SK-N-SH treated with all-trans-retinoic acid at 6 μM for 48 hours (cell line): ENCODE measurements around the gene NPLOC4.

Experiments
- ATAC-seq: fragments of 200-7000 bp; cut with Tn5 transposase; 3 replicates; pipeline ENCODE4 v1.9.1; 2020; ENCODE audit warnings: mild to moderate bottlenecking, moderate library complexity
- BACH2 ChIP-seq: fragments of 250-450 bp; sonication (Bioruptor Pico); IDR thresholded peaks from 2 replicates; pipeline ENCODE4 v1.9.0; 2021; ENCODE audit warnings: mild to moderate bottlenecking, borderline replicate concordance
- CSDC2 ChIP-seq: fragments of 250-450 bp; sonication (Bioruptor Pico); IDR thresholded peaks from 2 replicates; pipeline ENCODE4 v1.5.0; 2020; ENCODE audit warnings: mild to moderate bottlenecking, moderate library complexity
- ISL1 ChIP-seq: fragments of 250-450 bp; sonication (Bioruptor Pico); IDR thresholded peaks from 2 replicates; pipeline ENCODE4 v2.1.2; 2022; ENCODE audit warnings: mild to moderate bottlenecking, moderate library complexity
- PPARA ChIP-seq: fragments of 250-450 bp; sonication (Bioruptor Pico); IDR thresholded peaks from 2 replicates; pipeline ENCODE4 v1.5.0; 2020; ENCODE audit warnings: mild to moderate bottlenecking, borderline replicate concordance
- RARB ChIP-seq: fragments of 250-450 bp; sonication (Bioruptor Pico); IDR thresholded peaks from 2 replicates; pipeline ENCODE4 v1.8.0; 2021; ENCODE audit warnings: mild to moderate bottlenecking, moderate library complexity
- SNAI2 ChIP-seq: fragments of 250-450 bp; sonication (Bioruptor Pico); IDR thresholded peaks from 2 replicates; pipeline ENCODE4 v1.5.0; 2020; ENCODE audit warnings: mild to moderate bottlenecking, moderate library complexity
- ZC3H10 ChIP-seq: fragments of 250-450 bp; sonication (Bioruptor Pico); IDR thresholded peaks from 2 replicates; pipeline ENCODE4 v1.5.1; 2021; ENCODE audit warnings: mild to moderate bottlenecking, moderate library complexity
- ZFP3 ChIP-seq: fragments of 250-450 bp; sonication (Bioruptor Pico); IDR thresholded peaks from 2 replicates; pipeline ENCODE4 v1.5.0; 2020; ENCODE audit warnings: mild to moderate bottlenecking, moderate library complexity
- ZFP30 ChIP-seq: fragments of 450-650 bp; formaldehyde crosslinking; IDR thresholded peaks from 2 replicates; pipeline ENCODE4 v1.5.0; 2022; ENCODE audit warnings: mild to moderate bottlenecking, moderate library complexity
- ZNF70 ChIP-seq: fragments of 450-650 bp; formaldehyde crosslinking; IDR thresholded peaks from 2 replicates; pipeline ENCODE4 v1.5.0; 2020; ENCODE audit warnings: mild to moderate bottlenecking, moderate library complexity
- ZNF8 ChIP-seq: fragments of 450-650 bp; formaldehyde crosslinking; IDR thresholded peaks from 2 replicates; pipeline ENCODE4 v1.5.0; 2020; ENCODE audit warnings: mild to moderate bottlenecking, moderate library complexity
- TF ChIP-seq, protein P1 (sequence below): fragments of 250-450 bp; sonication (Bioruptor Pico); IDR thresholded peaks from 2 replicates; pipeline ENCODE4 v1.5.1; 2021; ENCODE audit warnings: mild to moderate bottlenecking, moderate library complexity
- TF ChIP-seq, protein P2 (sequence below): fragments of 250-450 bp; sonication (Bioruptor Pico); IDR thresholded peaks from 2 replicates; pipeline ENCODE4 v1.8.0; 2020; ENCODE audit warnings: mild to moderate bottlenecking, moderate library complexity, borderline replicate concordance
- TF ChIP-seq, protein P3 (sequence below): fragments of 250-450 bp; sonication (Bioruptor Pico); IDR thresholded peaks from 2 replicates; pipeline ENCODE4 v1.5.1; 2020; ENCODE audit warnings: low read depth, mild to moderate bottlenecking, moderate library complexity
- TF ChIP-seq, protein P4 (sequence below): fragments of 250-450 bp; sonication (Bioruptor Pico); IDR thresholded peaks from 2 replicates; pipeline ENCODE4 v1.8.0; 2021; ENCODE audit warnings: low read depth, mild to moderate bottlenecking, moderate library complexity, borderline replicate concordance

Gene NPLOC4

DNA sequence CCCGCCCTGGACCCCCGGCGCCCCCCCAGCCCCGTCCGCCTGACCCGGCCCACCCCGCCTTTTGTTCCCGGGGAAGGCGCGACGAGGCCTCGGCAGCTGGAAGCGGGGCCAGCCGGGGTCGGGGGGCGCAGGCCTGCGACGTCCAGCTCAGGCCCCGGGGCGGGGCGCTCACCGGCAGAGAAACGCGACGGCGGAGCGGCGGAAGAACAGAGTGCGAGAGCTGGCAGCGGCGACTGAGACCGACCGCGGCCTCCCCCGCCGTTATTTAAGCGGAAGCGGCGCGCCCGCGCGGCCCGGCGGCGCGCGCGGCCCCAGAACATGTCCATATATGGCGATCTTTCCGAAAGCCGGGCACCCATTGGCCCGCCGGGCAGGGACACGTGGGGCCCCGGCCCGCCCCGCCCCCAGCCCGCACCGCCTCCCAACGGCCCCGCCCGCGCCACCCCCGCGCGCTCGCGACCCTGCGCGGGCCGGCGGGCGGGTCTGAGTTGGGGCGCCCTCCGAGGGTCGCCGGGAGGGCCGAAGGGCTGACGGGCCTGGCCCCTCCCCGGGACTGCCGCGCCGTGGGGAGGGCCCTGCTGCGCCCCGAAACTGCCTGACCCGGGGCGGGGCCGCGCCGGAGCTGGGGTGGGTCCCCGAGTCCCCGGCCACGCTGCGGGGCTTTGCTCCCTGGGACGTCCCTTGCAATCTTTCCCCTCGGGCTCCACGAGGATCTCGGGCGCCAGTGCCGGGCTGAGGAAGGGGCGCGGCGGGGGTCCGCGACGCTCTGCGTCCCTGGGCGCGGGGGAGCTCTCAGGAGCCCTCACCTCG is 124.1 kb downstream of the NPLOC4 start, which contains the start of gene ACTG1:
Gene ACTG1, minus strand, starts transcription at position 238 of the 810 bp plus-strand sequence. CDS start 445 bp downstream, outside the sequence.
- ATAC-seq: peak; percentile 47
- TF ChIP-seq, protein P1, sequence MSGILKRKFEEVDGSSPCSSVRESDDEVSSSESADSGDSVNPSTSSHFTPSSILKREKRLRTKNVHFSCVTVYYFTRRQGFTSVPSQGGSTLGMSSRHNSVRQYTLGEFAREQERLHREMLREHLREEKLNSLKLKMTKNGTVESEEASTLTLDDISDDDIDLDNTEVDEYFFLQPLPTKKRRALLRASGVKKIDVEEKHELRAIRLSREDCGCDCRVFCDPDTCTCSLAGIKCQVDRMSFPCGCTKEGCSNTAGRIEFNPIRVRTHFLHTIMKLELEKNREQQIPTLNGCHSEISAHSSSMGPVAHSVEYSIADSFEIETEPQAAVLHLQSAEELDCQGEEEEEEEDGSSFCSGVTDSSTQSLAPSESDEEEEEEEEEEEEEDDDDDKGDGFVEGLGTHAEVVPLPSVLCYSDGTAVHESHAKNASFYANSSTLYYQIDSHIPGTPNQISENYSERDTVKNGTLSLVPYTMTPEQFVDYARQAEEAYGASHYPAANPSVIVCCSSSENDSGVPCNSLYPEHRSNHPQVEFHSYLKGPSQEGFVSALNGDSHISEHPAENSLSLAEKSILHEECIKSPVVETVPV (CRISPR knock-in tag): no peak
- TF ChIP-seq ZC3H10: 0 out of 2 replicates have a peak, but pooled peaks have one; percentile 42

DNA sequence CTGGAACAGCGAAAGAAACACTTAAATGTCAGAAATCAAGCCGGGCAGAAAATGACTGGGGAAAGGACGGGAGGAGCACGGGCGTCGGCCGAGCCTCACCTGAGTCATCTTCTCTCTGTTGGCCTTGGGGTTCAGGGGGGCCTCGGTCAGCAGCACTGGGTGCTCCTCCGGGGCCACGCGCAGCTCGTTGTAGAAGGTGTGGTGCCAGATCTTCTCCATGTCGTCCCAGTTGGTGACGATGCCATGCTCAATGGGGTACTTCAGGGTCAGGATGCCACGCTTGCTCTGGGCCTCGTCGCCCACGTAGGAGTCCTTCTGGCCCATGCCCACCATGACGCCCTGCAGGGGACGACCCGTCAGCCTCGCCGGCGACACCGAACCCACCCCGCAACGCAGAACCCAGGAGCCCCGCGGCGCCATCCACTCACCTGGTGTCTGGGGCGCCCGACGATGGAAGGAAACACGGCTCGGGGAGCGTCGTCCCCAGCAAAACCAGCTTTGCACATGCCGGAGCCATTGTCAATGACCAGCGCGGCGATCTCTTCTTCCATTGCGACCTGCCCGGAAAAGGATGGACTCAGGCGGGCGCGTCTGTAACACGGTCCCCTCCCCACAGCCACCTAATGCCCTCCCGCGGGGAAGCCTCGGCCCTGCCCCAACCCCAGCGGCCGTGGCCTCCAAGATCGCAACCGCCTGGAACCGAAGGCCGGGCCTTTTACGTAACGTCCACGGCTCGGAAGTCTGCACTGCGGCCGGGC is 124.9 kb downstream of the NPLOC4 start:
- peak; percentile 1; the same call in 2 of the 3 replicates for ATAC-seq
- peak; percentile 96 for TF ChIP-seq ZFP3 (CRISPR knock-in tag)
- TF ChIP-seq BACH2 (CRISPR knock-in tag): no peak
- no peak for TF ChIP-seq PPARA
- TF ChIP-seq RARB (CRISPR knock-in tag): peak; percentile 53; the same call in 1 of the 2 replicates
- TF ChIP-seq, all 23 proteins: peak for 2

DNA sequence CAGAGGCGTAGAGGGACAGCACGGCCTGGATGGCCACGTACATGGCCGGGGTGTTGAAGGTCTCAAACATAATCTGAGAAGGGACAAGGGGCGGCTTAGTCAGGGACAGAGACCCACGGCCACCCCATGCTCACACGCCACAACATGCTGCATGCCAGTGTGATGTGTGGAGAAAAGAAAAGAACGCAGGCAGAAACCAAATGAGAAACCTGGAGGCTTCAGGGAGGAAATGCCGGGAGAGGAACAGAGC is 125.4 kb downstream of the NPLOC4 start:
- no peak for ATAC-seq
- TF ChIP-seq ZC3H10 (no peak), ZNF70 (CRISPR knock-in tag) (no peak)
- TF ChIP-seq, protein P2, sequence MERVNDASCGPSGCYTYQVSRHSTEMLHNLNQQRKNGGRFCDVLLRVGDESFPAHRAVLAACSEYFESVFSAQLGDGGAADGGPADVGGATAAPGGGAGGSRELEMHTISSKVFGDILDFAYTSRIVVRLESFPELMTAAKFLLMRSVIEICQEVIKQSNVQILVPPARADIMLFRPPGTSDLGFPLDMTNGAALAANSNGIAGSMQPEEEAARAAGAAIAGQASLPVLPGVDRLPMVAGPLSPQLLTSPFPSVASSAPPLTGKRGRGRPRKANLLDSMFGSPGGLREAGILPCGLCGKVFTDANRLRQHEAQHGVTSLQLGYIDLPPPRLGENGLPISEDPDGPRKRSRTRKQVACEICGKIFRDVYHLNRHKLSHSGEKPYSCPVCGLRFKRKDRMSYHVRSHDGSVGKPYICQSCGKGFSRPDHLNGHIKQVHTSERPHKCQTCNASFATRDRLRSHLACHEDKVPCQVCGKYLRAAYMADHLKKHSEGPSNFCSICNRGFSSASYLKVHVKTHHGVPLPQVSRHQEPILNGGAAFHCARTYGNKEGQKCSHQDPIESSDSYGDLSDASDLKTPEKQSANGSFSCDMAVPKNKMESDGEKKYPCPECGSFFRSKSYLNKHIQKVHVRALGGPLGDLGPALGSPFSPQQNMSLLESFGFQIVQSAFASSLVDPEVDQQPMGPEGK: no peak
- TF ChIP-seq, protein P3, sequence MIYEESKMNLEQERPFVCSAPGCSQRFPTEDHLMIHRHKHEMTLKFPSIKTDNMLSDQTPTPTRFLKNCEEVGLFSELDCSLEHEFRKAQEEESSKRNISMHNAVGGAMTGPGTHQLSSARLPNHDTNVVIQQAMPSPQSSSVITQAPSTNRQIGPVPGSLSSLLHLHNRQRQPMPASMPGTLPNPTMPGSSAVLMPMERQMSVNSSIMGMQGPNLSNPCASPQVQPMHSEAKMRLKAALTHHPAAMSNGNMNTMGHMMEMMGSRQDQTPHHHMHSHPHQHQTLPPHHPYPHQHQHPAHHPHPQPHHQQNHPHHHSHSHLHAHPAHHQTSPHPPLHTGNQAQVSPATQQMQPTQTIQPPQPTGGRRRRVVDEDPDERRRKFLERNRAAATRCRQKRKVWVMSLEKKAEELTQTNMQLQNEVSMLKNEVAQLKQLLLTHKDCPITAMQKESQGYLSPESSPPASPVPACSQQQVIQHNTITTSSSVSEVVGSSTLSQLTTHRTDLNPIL (CRISPR knock-in tag): no peak

DNA sequence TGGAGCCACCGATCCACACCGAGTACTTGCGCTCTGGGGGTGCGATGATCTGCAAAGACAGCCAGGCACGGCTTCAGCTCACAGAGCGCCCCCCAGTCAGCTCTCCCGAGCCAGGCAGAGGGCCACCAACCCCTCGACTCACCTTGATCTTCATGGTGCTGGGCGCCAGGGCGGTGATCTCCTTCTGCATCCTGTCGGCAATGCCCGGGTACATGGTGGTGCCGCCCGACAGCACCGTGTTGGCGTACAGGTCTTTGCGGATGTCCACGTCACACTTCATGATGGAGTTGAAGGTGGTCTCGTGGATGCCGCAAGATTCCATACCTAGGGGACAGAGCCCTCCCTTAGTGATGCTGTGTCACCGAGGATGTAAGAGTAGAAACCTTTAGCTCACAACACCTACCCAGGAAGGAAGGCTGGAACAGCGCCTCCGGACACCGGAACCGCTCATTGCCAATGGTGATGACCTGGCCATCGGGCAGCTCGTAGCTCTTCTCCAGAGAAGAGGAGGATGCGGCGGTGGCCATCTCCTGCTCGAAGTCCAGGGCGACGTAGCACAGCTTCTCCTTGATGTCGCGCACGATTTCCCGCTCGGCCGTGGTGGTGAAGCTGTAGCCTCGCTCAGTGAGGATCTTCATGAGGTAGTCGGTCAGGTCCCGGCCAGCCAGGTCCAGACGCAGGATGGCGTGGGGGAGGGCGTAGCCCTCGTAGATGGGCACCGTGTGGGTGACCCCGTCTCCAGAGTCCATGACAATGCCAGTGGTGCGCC is 125.9 kb downstream of the NPLOC4 start:
- TF ChIP-seq ZFP3 (CRISPR knock-in tag) (no peak), PPARA (no peak), ZNF8 (CRISPR knock-in tag) (no peak), CSDC2 (CRISPR knock-in tag) (no peak), ZFP30 (no peak), SNAI2 (CRISPR knock-in tag) (no peak), ISL1 (CRISPR knock-in tag) (no peak)
- TF ChIP-seq, protein P3 (CRISPR knock-in tag): no peak
- TF ChIP-seq, protein P1 (CRISPR knock-in tag): no peak
- TF ChIP-seq, protein P4, sequence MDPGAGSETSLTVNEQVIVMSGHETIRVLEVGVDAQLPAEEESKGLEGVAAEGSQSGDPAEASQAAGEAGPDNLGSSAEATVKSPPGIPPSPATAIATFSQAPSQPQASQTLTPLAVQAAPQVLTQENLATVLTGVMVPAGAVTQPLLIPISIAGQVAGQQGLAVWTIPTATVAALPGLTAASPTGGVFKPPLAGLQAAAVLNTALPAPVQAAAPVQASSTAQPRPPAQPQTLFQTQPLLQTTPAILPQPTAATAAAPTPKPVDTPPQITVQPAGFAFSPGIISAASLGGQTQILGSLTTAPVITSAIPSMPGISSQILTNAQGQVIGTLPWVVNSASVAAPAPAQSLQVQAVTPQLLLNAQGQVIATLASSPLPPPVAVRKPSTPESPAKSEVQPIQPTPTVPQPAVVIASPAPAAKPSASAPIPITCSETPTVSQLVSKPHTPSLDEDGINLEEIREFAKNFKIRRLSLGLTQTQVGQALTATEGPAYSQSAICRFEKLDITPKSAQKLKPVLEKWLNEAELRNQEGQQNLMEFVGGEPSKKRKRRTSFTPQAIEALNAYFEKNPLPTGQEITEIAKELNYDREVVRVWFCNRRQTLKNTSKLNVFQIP (CRISPR knock-in tag): no peak
- ATAC-seq: no peak
